GM21390 (cell line): ENCODE measurements around the gene ZSWIM5.
A peak's percentile ranks its signal among the peaks of the same experiment; 100 is the strongest.
"Not testable (repeated sequence)": the region's sequence is repeated elsewhere in the genome, so short reads cannot be mapped to it uniquely, and the experiment has no call there.

Experiments
- ATAC-seq: cut with Tn5 transposase; IDR thresholded peaks from one replicate; pipeline ENCODE4 v1.9.1; 2021; ENCODE audit not compliant: unreplicated experiment

Gene ZSWIM5

GRCh38 chr1:45008076-45008475 lies 198.3 kb downstream of the ZSWIM5 start:
- ATAC-seq: no peak

GRCh38 chr1:45007311-45007710 lies 199.1 kb downstream of the ZSWIM5 start:
- no peak for ATAC-seq

- ATAC-seq: no peak
Measured at GRCh38 chr1:45005761-45006160, 200.6 kb downstream of the ZSWIM5 start.

GRCh38 chr1:45004281-45004920 lies 202.0 kb downstream of the ZSWIM5 start:
- no peak for ATAC-seq

- no peak for ATAC-seq
Measured at GRCh38 chr1:45003741-45004140, 202.7 kb downstream of the ZSWIM5 start.

- ATAC-seq: no peak
Measured at GRCh38 chr1:45002650-45003645, 203.5 kb downstream of the ZSWIM5 start.

GRCh38 chr1:45001576-45001975 lies 204.8 kb downstream of the ZSWIM5 start:
- not testable (repeated sequence) for ATAC-seq

GRCh38 chr1:45001011-45001481 lies 205.4 kb downstream of the ZSWIM5 start:
- ATAC-seq: no peak

GRCh38 chr1:44999232-44999631 lies 207.2 kb downstream of the ZSWIM5 start:
- ATAC-seq: no peak

- no peak for ATAC-seq
Measured at GRCh38 chr1:44995467-44996238, 210.8 kb downstream of the ZSWIM5 start.

GRCh38 chr1:44994309-44994898 lies 212.0 kb downstream of the ZSWIM5 start:
- no peak for ATAC-seq

- no peak for ATAC-seq
Measured at GRCh38 chr1:44988531-44989156, 217.8 kb downstream of the ZSWIM5 start.

- peak; percentile 6 for ATAC-seq
Measured at GRCh38 chr1:44985747-44986359, 220.6 kb downstream of the ZSWIM5 start.

- not testable (repeated sequence) for ATAC-seq
Measured at GRCh38 chr1:44977372-44977771, 229.0 kb downstream of the ZSWIM5 start.

- no peak for ATAC-seq
Measured at GRCh38 chr1:44976252-44976651, 230.2 kb downstream of the ZSWIM5 start.

- ATAC-seq: no peak
Measured at GRCh38 chr1:44973645-44974044, 232.8 kb downstream of the ZSWIM5 start.

- ATAC-seq: no peak
Measured at GRCh38 chr1:44970317-44970716, 236.1 kb downstream of the ZSWIM5 start.
